GM12878 (cell line): Measurements from ENCODE around the gene MYL7.

Source experiments
- ATF3 ChIP-seq: IDR thresholded peaks from 2 replicates; pipeline ENCODE4 v1.6.1; 2011; ENCODE audit warnings: low read depth, mild to moderate bottlenecking, low read length, moderate library complexity, borderline replicate concordance; ENCODE audit errors: extremely low read depth
- DPF2 ChIP-seq: fragments of 450-650 bp; IDR thresholded peaks from 2 replicates; pipeline ENCODE4 v1.6.1; 2017; ENCODE audit warnings: mild to moderate bottlenecking
- POLR2AphosphoS5 ChIP-seq: IDR thresholded peaks from 2 replicates; pipeline ENCODE4 v1.6.1; 2011; ENCODE audit warnings: mild to moderate bottlenecking, low read length, inconsistent platforms
- RCOR1 ChIP-seq: conservative IDR thresholded peaks from 2 replicates; pipeline ENCODE4 v1.6.1; 2012; ENCODE audit warnings: low read depth, low read length, improper control_type of control experiment
- RELA ChIP-seq: fragments of 450-650 bp; IDR thresholded peaks from 2 replicates; pipeline ENCODE4 v1.8.0; 2014; ENCODE audit warnings: borderline replicate concordance; ENCODE audit not compliant: partially characterized antibody
- SIX5 ChIP-seq: IDR thresholded peaks from 2 replicates; pipeline ENCODE4 v1.6.1; 2011; ENCODE audit warnings: mild to moderate bottlenecking, low read depth, low read length, moderate library complexity; ENCODE audit not compliant: severe bottlenecking
- USF2 ChIP-seq: IDR thresholded peaks from 2 replicates; pipeline ENCODE4 v1.6.1; 2011; ENCODE audit warnings: low read depth, low read length, improper control_type of control experiment, borderline replicate concordance
- ZNF274 ChIP-seq: IDR thresholded peaks from one replicate; pipeline ENCODE4 v1.8.0; 2011; ENCODE audit not compliant: insufficient read length, insufficient read depth
- TF ChIP-seq, protein P1 (sequence below), 3 experiments: IDR thresholded peaks in 2 of 3; conservative IDR thresholded peaks in 1 of 3; 2 replicates each; pipeline ENCODE4 v1.5.1; 2011; ENCODE audit warnings: low read depth in 3 of 3, low read length in 3 of 3, mild to moderate bottlenecking in 3 of 3, control low read depth in 2 of 3, moderate library complexity in 2 of 3, inconsistent platforms in 1 of 3, mixed read lengths in 1 of 3; ENCODE audit not compliant: control insufficient read depth in 2 of 3, insufficient read depth in 1 of 3; ENCODE audit errors: extremely low read depth in 1 of 3

DNA sequence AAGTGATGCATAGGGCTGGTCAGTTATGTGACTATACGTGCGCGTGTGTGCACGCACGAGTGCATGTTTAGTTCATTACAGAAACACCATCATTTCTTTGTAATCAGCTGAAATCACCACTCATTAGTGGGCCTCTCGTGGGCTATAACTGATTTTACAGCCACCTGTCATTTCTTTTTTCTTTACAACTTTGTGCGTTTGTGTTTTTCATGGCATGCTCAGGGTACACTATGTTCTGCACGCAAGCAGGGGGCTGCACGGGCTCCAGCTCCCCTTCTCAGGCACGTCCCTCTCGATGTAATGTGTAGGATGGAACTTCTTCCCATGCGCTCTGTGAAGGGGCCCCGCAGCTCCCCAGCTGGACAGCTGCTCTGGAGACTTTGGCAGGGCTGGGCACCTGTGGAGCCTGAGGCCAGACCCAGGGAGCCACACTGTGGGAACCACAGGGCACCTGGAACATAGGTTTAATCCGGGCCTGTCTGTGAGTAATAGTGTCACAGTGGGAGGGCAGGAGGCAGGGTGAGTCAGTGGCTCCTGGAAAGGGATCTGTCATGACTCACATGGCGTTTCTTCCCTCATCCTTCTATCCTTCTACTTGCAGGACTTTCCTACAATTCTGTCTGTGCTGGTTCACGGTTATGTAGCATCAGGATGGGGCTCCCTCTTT lies 43.2 kb upstream of the MYL7 start:
- TF ChIP-seq ZNF274 (no peak), USF2 (no peak), RCOR1 (no peak), RELA (no peak), SIX5 (no peak), POLR2AphosphoS5 (no peak), DPF2 (no peak), ATF3 (no peak)
- TF ChIP-seq, protein P1, sequence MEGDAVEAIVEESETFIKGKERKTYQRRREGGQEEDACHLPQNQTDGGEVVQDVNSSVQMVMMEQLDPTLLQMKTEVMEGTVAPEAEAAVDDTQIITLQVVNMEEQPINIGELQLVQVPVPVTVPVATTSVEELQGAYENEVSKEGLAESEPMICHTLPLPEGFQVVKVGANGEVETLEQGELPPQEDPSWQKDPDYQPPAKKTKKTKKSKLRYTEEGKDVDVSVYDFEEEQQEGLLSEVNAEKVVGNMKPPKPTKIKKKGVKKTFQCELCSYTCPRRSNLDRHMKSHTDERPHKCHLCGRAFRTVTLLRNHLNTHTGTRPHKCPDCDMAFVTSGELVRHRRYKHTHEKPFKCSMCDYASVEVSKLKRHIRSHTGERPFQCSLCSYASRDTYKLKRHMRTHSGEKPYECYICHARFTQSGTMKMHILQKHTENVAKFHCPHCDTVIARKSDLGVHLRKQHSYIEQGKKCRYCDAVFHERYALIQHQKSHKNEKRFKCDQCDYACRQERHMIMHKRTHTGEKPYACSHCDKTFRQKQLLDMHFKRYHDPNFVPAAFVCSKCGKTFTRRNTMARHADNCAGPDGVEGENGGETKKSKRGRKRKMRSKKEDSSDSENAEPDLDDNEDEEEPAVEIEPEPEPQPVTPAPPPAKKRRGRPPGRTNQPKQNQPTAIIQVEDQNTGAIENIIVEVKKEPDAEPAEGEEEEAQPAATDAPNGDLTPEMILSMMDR (IDR thresholded peaks at IDR 0.05 in 2 of 3, conservative IDR thresholded peaks at IDR 0.05 in 1 of 3; ENCODE audit: control insufficient read depth in 2 of 3, extremely low read depth in 1 of 3, insufficient read depth in 1 of 3, low read depth in 3 of 3, low read length in 3 of 3) = no peak
